Spleen (tissue), 11 donors: ENCODE results near the gene SAC3D1. TPM values are rescaled to one million over a fixed set of nuclear protein-coding genes. Genes with fewer than 3 reads are reported as not detected.

Experiments
- DNase-seq: peaks from one replicate; pipeline ENCODE4 v3.0.0-alpha.2; 2020
- H3K27ac ChIP-seq, 8 donors: fragments of 200-600 bp; sonication (generic) in 7 of 8; 1 replicate in 4 of 8; 2 replicates in 4 of 8; pipeline versions ENCODE4 v1.5.0 to v1.8.0; 2016 to 2021; ENCODE audit warnings: inconsistent platforms in 4 of 8, mild to moderate bottlenecking in 4 of 8, moderate library complexity in 1 of 8
- H3K27me3 ChIP-seq, 7 donors: fragments of 200-600 bp; sonication (generic) in 6 of 7; replicated peaks in 1 of 7; 1 replicate in 4 of 7; 2 replicates in 3 of 7; pipeline versions ENCODE4 v1.5.0 to v1.8.0; 2016 to 2021; ENCODE audit warnings: inconsistent platforms in 3 of 7, mild to moderate bottlenecking in 1 of 7
- H3K36me3 ChIP-seq, 6 donors: fragments of 200-600 bp; sonication (generic) in 5 of 6; 1 replicate in 4 of 6; 2 replicates in 2 of 6; pipeline versions ENCODE4 v1.5.0 to v1.8.0; 2016 to 2021; ENCODE audit warnings: inconsistent platforms in 2 of 6
- H3K4me1 ChIP-seq, 6 donors: fragments of 200-600 bp; sonication (generic) in 5 of 6; 1 replicate in 3 of 6; 2 replicates in 3 of 6; pipeline versions ENCODE4 v1.5.0 to v1.8.0; 2016 to 2021; ENCODE audit warnings: inconsistent platforms in 3 of 6
- H3K4me3 ChIP-seq, 8 donors: fragments of 200-600 bp; sonication (generic) in 7 of 8; 1 replicate in 4 of 8; 2 replicates in 4 of 8; pipeline versions ENCODE4 v1.5.0 to v1.8.0; 2016 to 2021; ENCODE audit warnings: inconsistent platforms in 4 of 8, mild to moderate bottlenecking in 4 of 8, moderate library complexity in 2 of 8
- H3K9me3 ChIP-seq, 8 donors: fragments of 200-600 bp; sonication (generic) in 7 of 8; 1 replicate in 4 of 8; 2 replicates in 4 of 8; pipeline versions ENCODE4 v1.5.0 to v1.8.0; 2016 to 2021; ENCODE audit warnings: inconsistent platforms in 4 of 8
- CTCF ChIP-seq, 11 experiments: fragments of 200-600 bp in 7 of 11; fragments of 450-650 bp in 4 of 11; sonication (generic) in 4 of 11; IDR thresholded peaks in 8 of 11; conservative IDR thresholded peaks in 3 of 11; 1 replicate in 7 of 11; 2 replicates in 4 of 11; pipeline versions ENCODE4 v1.4.0 to v1.8.0; 2016 to 2021; ENCODE audit warnings: antibody characterized with exemption in 11 of 11, inconsistent platforms in 4 of 11, mild to moderate bottlenecking in 1 of 11
- POLR2A ChIP-seq, 3 donors: fragments of 450-650 bp; IDR thresholded peaks; one replicate each; pipeline ENCODE4 v1.5.1; 2017; ENCODE audit warnings: antibody characterized with exemption in 3 of 3, mild to moderate bottlenecking in 1 of 3
- POLR2AphosphoS5 ChIP-seq, 3 donors: sonication (generic); formaldehyde crosslinking; IDR thresholded peaks; one replicate each; pipeline ENCODE4 v1.5.1; 2017; ENCODE audit warnings: antibody characterized with exemption in 3 of 3
- WGBS, 5 donors: extraction: QIAGEN DNeasy Blood & Tissue Kit in 3 of 5; methylation state at CpG; one replicate each; pipeline versions ENCODE4 v1.1.5 to v1.1.7; 2013 to 2018; 5-methylcytosine and 5-hydroxymethylcytosine counted together
- intact Hi-C: fragments of 100-400 bp; cut with DNase I; formaldehyde crosslinking; loops from one replicate; pipeline ENCODE4 v1.15.0; 2023; ENCODE audit warnings: low total_unique reads
- polyA plus RNA-seq, 3 donors: library from polyadenylated mRNA; stranded (reverse); fragments of 200-250 nt; gene quantifications; one replicate each; pipeline ENCODE4 v1.2.1, GENCODE V29; 2013
- total RNA-seq, 7 donors: library from RNA; depleted of rRNA in 3 of 7; stranded (reverse); fragments of >200 nt in 3 of 7; fragmentation: NEBNext Ultra II Directional in 4 of 7; extraction: Animal tissue kit (Norgen Biotek cat#: 25700) in 4 of 7; gene quantifications; one replicate each; pipeline versions ENCODE4 v1.1.0 to v1.2.1, GENCODE V29; 2016 to 2021
- donor health status: healthy with polysubstance abuse.
- donor health status: DM: no; HTN: no; CAD: no; lungs with moderate emphysema.
- donor health status: DM: no; HTN: no; CAD: no.
- donor health status: Bipolar disorder and iron deficiency.
- donor health status: healthy.
- donor health status: DM: no; HTN: no; CAD: no.
- donor health status: DM: yes; HTN: yes; CAD: no.

Gene SAC3D1
- total and polyA plus RNA-seq, 10 donors = 5.2 to 11.9 (median 6.8) TPM

- DNase-seq = no peak
- Histone ChIP-seq H3K9me3 (no peaks in the 10 kb centered on the region), H3K4me1 (peaks cover 0 to 13% (median 6%) of the 10 kb centered on the region in 6 donors), H3K4me3 (no peak overlapping the region), H3K27ac (no peak overlapping the region), H3K27me3 (no peaks in the 10 kb centered on the region), H3K36me3 (no peaks in the 10 kb centered on the region)
- intact Hi-C loops = no loop called here
- TF ChIP-seq CTCF (IDR thresholded peaks at IDR 0.05 in 8 of 11, conservative IDR thresholded peaks at IDR 0.05 in 3 of 11) (no peak), POLR2AphosphoS5 (IDR thresholded peaks at IDR 0.05) (no peak), POLR2A (IDR thresholded peaks at IDR 0.05) (no peak)
- 87 to 92% (median 88%) methylated on average over 6 of the region's 6 CpGs for WGBS, 5 donors
Observed at GRCh38 chr11:65056999-65057398, 16.0 kb downstream of the SAC3D1 start.

DNA sequence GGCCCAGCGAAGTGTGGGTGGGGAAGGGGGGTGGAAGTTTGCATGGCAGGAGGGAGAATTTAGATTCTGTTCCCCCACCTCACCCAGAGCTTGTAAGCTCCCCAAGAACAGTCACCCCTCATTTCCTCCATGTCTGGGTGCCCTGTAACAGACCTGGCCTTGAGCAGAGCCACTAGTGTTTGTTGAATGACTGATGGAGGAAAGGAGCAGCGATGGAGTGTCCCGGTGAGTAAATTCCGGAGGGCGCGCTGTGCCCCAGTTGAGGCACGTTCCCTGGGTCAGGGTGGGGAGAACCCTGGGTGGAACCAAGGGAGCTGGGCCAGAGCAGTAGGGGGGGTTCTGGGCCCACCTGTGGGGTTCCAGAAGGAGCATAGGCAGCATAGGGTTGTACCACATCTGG, 16.5 kb downstream of the SAC3D1 start:
- no peak for DNase-seq
- intact Hi-C loops = no loop called here
- WGBS, 5 donors = 87 to 95% (median 93%) methylated on average over 7 of the region's 7 CpGs
- Histone ChIP-seq H3K4me3 (no peak overlapping the region), H3K36me3 (no peaks in the 10 kb centered on the region), H3K9me3 (no peaks in the 10 kb centered on the region), H3K27me3 (no peaks in the 10 kb centered on the region), H3K4me1 (peaks cover 0 to 13% (median 6%) of the 10 kb centered on the region in 6 donors), H3K27ac (no peak overlapping the region)
- TF ChIP-seq CTCF (IDR thresholded peaks at IDR 0.05 in 8 of 11, conservative IDR thresholded peaks at IDR 0.05 in 3 of 11) = no peak
- TF ChIP-seq POLR2AphosphoS5 (IDR thresholded peaks at IDR 0.05) = no peak
- no peak for TF ChIP-seq POLR2A (IDR thresholded peaks at IDR 0.05)

- intact Hi-C loops = no loop called here
- H3K4me1 ChIP-seq = peaks cover 0 to 13% (median 6%) of the 10 kb centered on the region in 6 donors
- H3K9me3 ChIP-seq = no peaks in the 10 kb centered on the region
- H3K36me3 ChIP-seq = no peaks in the 10 kb centered on the region
- H3K4me3 ChIP-seq = no peak overlapping the region
- H3K27me3 ChIP-seq = no peaks in the 10 kb centered on the region
- no peak overlapping the region for H3K27ac ChIP-seq
- TF ChIP-seq POLR2AphosphoS5 (IDR thresholded peaks at IDR 0.05) (no peak), CTCF (IDR thresholded peaks at IDR 0.05 in 8 of 11, conservative IDR thresholded peaks at IDR 0.05 in 3 of 11) (no peak), POLR2A (IDR thresholded peaks at IDR 0.05) (no peak)
- 66 to 85% (median 79%) methylated on average over 4 to 13 of the region's 13 CpGs for WGBS, 5 donors
- DNase-seq = no peak
Observed at GRCh38 chr11:65058012-65058411, 17.0 kb downstream of the SAC3D1 start.

GRCh38 chr11:65058419-65059054, 17.5 kb downstream of the SAC3D1 start, which contains the start of gene NAALADL1:
Gene NAALADL1, minus strand, starts transcription at chr11:65058553. Its CDS starts 32 bp downstream, at chr11:65058521.
- TF ChIP-seq POLR2AphosphoS5 (IDR thresholded peaks at IDR 0.05) = no peak
- no peak for TF ChIP-seq CTCF (IDR thresholded peaks at IDR 0.05 in 8 of 11, conservative IDR thresholded peaks at IDR 0.05 in 3 of 11)
- TF ChIP-seq POLR2A (IDR thresholded peaks at IDR 0.05) = no peak
- no peak for DNase-seq
- 68 to 94% (median 86%) methylated on average over 4 to 8 of the region's 8 CpGs for WGBS, 5 donors

More at GRCh38 chr11:65058419-65059054, 17.5 kb downstream of the SAC3D1 start, which contains the start of gene NAALADL1:
- Histone ChIP-seq H3K36me3 (no peaks in the 10 kb centered on the region), H3K27me3 (no peaks in the 10 kb centered on the region), H3K4me1 (peaks cover 0 to 9% (median 6%) of the 10 kb centered on the region in 6 donors), H3K27ac (no peak within 1 kb of the TSS), H3K4me3 (no peak within 1 kb of the TSS), H3K9me3 (no peaks in the 10 kb centered on the region)
- intact Hi-C loops = no loop called here
